ENCODE data around the gene CCDC85C.

The CCDC85C gene

DNA sequence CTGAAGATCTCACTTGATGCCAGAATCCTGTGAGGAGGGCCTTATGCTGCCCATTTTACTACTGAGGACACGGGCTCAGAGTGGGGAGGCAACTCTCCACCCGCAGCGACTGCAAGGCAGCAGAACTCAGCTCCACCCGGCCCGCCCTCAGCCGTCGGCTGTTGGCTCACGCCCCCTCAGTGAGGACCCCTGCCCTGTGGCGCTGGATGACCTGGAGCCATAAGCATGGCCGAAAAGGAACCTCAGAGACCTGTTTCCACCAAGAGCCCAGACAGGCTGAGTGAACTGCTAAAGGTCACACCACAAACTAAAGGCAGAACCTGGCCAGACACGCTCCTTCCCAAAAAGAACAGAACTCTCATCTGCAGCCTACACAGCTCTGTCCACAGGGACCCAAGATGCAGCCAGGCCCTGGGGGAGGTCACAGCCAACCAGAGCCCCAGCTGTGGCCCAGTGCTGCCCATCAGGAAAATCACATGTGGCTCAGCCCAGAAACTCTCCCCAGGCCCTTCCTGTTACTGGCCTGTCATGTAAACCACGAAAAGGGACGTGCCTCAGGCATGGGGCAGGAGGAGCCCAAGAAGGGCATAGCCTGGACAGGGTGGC lies 90.0 kb downstream of the CCDC85C start:
- no peak for DNase-seq (ENCODE audit: low read depth in 1 of 2, low spot score in 1 of 2)

DNA sequence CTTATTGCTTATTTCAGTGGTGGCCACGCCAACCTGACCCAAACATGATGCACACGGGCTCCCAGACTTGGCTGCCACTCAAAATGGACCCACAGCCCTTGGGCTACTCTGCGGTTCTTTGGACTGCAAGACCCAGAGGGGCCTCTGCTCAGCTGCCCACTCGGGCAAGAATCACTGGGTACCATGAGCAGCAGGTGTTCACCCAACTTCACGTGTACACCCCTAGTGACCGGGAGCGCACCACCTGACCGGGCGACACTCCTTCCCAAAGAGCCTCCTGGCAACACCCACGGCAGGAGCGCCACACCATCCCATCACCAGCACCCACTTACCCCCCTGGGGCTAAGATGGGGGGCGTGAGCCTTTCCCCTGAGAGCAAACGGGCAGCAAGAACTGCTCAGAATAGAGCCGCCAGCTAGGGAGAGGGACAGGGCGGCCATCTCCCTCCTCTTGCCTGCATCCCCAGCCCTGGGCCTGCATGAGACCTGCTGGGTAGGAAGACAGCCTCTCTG lies 90.8 kb downstream of the CCDC85C start:
- no peak for DNase-seq (ENCODE audit: low read depth in 1 of 2, low spot score in 1 of 2)

DNA sequence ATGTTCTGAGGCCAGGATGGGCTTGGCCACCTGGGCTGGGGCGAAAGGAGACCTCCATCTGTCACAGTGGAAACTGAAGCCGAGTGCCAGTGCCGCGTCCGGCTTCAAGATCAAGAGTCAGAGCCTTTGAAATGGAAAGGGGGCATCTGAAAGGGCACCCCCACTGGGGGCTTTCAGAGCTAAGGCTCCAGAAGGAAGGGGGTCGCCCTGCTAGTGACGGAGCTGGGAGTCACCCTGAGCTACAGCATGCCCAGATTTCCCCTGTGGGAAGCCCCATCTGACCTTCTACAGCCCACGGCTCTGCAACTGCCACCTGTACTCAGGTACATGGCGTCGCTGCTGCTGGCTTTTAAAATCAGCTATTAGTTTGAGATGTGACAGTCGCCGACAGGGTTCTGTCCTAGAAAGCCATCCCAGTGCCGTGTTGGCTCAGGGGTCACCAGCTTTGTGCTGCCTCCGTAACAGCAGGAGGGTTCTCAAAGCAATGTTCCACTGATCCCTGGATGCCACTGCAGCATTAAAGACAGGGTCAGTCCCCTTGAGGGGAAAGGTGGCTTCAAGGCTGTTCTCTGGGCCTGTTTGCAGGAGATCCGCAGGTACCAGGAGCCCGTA lies 91.3 kb downstream of the CCDC85C start:
- no peak for DNase-seq (ENCODE audit: low read depth in 1 of 2, low spot score in 1 of 2)

DNA sequence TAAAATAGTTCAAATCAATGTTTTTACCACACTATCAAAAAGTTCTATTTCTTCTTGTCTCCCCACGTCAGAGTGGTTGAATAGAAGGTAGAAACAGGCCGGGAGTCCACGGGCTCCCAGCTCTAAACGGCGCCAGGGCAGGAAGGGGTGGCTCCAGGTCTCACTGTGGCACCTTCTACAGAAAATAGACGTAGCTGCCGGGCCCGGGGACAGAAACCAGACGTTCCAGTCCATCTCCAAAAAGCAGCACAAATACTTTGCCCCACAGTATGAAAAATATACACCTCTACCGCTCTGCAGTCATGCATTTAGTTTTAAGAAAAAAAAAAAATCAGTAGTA lies 91.9 kb downstream of the CCDC85C start:
- no peak for DNase-seq (ENCODE audit: low read depth in 1 of 2, low spot score in 1 of 2)

DNA sequence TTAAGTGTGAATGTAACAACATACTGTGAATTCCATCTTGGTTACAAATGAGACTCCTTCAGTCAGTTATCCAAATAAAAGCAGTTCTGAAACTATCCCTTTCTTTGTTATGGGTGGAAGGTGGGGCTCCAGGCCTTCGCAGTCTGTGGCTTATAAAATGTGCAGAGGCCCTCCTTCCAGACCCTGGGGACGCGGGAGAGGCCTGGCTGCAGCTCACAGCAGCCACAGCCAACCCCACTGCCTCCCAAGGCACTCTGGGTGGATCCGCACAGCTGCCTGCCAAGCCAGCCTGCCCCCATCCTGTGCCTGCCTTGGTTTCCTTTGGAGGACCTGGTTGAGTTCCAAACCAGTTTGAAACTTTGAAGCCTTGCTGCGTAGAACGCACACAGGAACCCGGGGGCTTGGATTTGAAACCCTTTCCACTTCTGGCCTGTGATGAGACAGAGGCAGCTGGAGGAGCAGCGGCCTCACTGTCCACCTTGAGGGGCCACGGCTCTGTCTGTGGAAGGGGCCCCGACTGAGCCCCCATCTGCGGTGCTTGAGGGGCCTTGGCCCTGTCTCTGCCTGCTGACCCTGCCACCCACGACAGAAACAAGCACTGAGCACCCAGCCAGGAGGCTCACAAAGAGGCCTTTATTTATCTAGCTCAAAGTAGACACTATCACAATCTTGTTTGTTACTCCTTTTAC lies 92.4 kb downstream of the CCDC85C start:
- DNase-seq (ENCODE audit: low read depth in 1 of 2, low spot score in 1 of 2), result no peak

DNA sequence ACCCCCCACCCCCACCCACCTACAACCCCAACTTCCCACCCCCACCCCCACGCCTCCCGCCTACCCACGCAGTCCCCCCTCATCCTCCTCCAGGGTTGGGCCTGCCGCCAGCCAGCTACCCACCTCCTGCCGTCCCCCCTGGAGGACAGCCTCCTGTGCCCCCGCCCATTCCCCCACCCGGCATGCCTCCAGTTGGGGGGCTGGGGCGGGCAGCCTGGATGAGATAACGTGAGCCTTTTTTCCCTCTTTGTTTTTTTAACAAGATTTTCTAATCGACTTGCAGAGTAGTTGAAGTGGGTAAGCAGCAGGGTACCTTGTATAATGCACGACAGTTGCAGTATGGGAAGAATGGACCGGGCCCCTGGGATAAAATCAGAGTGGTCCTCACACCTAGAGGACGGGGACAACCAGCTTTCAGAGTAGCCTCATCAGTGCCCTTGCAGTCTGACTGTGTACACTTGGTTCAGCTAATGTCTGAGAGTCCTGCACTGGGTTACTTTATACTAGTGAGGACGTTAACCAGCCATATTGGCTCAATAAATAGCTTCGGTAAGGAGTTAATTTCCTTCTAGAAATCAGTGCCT lies 93.4 kb downstream of the CCDC85C start:
- no peak for DNase-seq (ENCODE audit: low read depth in 1 of 2, low spot score in 1 of 2)

DNA sequence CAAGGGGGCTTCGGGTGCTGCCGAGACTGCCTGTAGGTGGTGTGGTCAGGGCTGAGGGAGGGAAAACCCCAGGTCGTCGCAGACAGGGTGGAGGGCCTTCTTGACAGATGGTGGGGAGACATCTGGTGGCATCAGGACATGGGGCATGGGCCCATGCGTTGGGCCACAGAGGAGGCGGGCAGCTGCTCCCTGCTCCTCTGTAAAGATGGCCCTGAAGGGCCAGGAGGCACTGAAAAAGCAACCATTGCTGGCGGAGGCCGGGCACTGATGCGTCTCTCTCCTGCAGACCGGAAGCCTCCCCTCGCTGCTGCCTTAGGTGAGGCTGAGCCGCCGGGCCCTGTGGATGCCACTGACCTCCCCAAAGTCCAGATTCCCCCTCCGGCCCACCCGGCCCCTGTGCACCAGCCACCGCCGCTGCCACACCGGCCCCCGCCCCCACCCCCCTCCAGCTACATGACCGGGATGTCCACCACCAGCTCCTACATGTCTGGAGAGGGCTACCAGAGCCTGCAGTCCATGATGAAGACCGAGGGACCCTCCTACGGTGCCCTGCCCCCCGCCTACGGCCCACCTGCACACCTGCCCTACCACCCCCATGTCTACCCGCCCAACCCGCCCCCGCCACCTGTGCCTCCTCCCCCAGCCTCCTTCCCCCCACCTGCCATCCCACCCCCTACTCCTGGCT lies 94.0 kb downstream of the CCDC85C start:
- DNase-seq (ENCODE audit: low read depth in 1 of 2, low spot score in 1 of 2), result no peak

DNA sequence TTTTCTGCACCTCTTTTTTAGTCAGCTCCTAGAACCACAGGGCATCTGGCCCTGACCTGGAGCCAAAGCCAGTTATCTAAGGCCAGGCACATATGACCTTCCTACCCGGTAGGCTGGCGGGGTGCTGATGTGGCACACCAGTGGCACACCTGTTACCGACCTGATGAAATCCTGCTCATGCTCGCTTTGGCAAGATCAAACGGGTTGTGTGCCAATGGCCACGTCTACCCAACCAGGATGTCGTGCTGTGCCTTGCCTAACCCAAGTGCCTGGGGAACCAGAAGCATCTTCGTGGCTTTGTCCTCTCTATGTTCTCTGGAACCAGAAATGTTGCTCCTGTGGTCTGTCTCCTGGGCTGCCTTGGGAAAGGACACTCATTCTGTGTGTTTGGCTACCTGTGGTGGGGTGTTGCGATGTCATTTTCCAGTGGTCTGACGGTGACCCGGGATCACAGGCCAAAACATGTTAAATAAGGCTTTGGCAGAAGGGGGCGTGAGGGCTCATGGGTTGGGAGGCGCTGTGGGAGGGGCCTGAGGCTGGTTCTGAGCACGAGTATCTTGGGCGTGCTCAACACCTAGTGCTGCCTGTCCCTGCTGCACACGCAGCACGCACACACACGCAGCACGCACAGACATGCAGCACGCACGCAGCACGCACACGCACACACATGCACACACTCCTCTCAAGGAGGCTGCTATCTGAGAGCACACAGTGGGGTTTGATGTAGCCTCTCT lies 94.9 kb downstream of the CCDC85C start:
- no peak for DNase-seq (ENCODE audit: low read depth in 1 of 2, low spot score in 1 of 2)

DNA sequence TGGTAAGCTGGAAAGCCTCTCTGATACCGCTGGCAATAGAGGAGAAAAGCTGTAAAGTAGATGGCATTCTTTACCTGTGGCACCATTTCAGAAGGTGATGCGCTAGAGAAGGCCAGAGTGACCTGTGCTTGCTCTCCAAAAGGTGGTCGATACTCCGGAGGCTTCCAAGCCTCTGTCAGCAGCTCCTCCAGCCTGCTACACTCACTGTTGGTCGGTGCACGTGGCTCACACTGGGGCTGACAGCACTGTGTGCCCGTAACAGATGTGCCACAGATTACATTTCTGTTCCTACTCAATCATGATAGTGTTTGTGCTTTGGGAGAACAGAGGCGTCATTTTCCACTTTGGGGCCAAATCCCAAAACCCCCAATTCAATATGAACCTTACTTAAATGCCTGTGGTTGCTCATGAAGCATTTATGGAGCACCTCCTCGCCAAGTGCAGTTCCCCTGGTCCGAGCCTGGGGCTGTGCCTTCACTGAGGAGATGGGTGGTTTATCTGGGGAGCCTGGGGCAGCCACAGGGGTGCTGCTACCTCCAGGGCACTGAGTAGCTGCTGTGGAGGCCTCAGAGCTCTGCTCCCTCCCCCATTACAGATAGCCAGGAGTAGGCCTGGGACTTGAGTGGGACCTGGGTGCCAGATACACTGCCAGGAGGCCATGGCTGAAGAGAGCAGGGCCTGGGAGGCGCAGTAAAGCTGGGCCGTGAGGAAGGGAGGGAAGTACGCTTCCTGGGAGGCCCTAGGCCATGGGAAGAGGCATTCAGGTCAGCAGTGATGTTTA lies 96.0 kb downstream of the CCDC85C start:
- no peak for DNase-seq (ENCODE audit: low read depth in 1 of 2, low spot score in 1 of 2)

DNA sequence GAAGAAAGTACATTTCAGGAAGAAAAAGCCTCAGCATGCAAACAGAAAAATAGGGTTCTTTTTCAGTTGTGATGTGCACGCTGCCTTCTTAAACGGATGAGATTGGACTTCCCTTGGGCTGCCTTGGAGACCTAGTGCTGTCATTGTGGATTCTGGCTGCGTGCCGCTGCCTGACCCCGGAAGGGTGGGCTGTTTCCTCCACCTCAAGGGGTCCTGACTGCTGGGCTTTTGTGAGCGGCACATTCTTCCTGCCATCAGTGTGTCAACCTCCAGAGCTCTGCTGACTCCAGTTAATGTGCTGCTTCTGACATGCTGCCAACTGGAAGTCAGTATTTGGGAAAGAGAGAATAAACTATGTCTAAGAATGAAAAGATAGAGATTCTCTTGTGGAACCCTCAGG lies 97.7 kb downstream of the CCDC85C start:
- DNase-seq (ENCODE audit: low read depth in 1 of 2, low spot score in 1 of 2), result no peak

DNA sequence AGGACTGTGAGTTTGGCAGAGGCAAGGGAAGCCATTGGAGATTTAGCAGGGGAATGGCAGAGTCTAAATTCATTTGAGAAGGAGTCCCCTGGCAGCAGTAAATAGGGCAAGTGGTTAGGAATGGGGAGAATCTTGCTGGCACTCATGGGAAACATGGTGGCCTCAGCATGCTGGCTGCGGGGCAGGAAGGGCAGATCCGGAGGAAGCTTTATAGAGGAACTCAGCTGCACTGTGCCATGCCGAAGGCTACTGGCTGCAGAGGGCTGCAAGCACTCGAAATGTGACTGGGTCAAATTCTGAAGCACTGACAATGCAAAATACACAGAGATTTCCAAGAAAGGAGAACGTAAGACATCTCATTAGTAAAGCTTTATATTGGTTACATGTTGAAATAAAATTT lies 98.9 kb downstream of the CCDC85C start:
- DNase-seq (ENCODE audit: low read depth in 1 of 2, low spot score in 1 of 2), result no peak

DNA sequence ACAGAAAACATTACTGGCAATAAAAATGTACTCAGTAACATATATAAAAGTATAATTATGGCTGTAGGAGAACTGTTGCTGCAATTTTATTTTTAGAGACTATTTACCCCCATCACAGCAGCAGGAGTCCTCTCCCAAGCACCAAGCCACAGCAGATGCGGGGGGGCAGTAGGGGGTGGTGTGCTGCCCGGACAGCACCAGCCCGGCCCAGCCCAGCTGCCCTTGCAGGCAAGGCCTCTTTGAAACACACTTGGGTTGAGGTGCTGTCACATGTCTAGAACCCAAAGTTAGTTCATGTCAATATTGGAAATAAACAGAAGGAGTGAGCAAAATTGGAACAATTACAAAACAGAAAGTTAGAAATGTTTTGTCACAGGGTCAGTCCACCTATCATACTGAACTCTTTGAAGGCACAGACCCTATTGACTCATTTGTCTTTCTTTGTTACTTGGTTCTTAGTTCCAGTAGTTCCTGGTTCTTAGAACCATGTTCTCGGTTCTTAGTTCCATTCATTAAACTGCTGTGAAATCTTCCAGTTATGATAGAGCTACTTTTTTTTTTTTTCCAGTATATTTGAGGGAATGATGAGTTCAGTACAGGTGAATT lies 100.1 kb downstream of the CCDC85C start:
- no peak for DNase-seq (ENCODE audit: low read depth in 1 of 2, low spot score in 1 of 2)

DNA sequence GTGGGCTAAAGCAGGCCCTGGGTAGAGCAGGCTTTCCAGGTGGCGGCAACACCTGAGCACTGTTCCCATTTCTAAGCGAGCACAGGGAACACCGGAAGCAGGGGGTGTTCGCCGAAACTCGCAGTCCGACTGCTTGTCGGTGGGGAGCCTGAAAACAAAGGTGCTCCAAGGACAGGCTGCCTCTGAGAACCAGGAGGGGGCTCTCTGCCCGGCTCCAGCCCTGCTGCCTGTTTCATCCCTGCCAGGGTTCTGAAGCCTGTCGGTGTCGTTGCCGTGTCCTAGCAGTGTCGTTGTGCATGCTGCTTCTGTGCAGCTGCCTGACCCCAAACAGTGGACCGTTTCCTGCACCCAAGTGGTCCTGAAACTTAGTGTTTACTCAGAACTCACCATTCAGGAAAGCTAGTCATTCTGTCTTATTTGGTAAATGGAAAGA lies 101.0 kb downstream of the CCDC85C start:
- DNase-seq (ENCODE audit: low read depth in 1 of 2, low spot score in 1 of 2), result no peak

DNA sequence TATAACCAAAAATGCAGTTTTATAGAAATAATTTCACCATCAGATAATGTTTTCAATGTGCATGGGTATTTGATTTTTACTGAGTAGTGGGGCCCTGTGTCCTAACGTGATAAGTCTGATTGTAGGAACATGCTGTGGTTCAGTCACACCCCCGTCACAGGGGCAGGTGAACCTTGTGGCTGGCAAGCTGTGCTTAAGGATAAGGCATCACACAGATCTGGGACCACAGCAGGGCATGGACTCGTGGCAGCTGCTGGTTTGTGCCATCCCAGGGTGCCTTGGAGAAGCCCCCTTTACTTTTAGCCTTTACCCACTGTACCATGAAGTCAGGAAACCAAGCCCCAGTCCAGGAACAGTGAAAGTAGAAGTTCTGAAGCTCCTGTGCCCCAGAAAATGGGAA lies 106.1 kb downstream of the CCDC85C start:
- DNase-seq (ENCODE audit: low read depth in 1 of 2, low spot score in 1 of 2), result no peak

DNA sequence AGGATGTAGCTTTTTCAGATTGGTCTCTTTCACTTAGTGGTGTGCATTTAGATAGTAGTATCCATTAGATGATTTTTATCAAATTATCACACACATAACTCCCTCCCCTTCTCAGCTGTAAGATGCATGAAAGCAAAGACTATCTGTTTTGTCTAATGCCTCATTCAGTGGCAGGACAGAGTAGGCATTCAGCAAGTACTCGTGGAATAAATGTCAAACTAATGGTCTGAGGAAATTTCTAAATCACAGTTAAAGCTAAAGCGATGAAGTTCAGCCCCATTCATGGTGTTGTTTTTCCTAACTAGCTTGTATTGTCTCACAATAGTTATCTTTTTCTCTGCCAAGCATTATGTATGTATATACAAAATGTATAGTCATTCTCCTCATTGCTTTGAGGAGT lies 106.7 kb downstream of the CCDC85C start:
- no peak for DNase-seq (ENCODE audit: low read depth in 1 of 2, low spot score in 1 of 2)

DNA sequence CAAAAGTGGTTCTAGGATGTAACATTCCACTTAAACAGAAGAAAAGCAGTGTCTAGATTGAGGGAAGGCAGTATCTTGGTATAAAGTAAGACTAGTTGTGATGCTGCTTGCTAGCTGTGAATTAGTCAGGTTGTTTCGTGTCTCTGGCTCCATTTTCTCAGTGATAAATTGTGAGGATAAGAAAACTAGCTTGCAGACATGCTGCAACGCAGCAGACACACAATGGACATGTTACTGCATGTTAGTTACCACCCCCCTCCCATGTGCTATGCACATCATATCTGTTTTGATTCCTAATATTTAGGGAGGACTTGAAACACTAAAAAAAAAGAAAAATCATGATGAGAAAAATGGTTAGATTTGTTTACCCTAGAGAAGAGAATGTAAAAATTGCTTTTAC lies 119.9 kb downstream of the CCDC85C start:
- DNase-seq (ENCODE audit: low read depth in 1 of 2, low spot score in 1 of 2), result no peak

DNA sequence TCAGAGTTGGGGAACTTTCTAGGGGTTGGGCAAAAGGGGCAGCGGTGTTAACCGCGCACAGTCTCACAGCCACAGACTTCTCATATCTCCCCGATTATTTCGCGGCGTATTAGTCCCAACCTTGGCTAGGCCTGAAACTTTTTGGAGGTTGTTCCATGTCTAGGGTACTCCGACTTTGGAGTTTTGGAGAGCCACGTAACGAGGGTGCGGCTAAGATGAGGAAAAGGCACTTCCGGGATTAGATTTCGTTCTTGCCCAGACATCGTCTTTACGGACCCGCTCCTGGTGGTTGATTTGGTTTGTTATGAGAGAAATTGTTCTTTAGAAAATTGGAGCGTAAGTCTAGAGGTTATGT lies 122.3 kb downstream of the CCDC85C start:
- DNase-seq (ENCODE audit: low read depth in 1 of 2, low spot score in 1 of 2), result no peak

DNA sequence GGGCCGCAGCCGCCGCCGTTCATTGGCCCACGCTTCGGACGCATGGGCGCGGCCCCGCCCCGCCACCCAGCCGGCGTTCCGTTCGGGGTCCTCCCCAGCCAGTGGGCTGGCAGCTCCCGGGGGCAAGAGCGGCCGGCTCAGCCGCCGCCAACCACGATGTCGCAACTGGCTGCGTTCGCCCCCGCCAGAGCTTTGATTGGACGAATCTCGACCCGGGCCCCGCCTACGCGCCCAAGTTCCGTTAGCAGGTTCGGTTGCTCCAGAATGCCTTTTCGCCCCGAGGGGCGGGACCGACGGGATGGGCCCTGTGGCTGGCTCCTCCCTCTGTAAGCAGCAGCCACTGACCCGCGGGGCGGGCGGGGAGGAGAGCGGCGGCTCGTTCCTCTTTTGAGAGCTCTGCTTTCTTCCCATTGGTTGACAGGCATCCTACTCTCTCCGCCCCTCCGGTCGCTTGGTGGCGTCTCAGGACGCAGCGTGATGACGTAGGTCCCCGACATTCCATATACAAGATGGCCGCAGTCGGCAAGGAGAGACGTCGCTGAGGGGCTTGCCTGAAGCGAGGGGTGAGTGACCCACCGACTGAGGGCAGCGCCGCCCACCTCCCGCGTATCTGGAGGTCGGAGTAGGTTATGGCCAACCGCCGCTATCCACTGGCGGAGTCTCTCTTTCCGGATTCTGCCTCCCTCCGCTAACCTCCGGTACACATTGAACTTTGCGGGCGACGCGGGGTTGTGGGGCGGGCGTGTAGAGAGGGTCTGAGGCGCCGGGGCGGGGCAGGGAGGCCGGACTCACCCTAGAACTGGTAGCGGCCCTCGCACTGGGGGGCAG lies 122.9 kb downstream of the CCDC85C start, which contains the start of gene CCNK:
TSS of gene CCNK (plus strand) at position 493 of the 828 bp plus-strand sequence. CDS start 11,269 bp downstream, outside the sequence.
- DNase-seq (ENCODE audit: low read depth in 1 of 2, low spot score in 1 of 2), result peak; percentile 100
